ENCODE results near the gene HCN2. TPM values are rescaled to one million over a fixed set of nuclear protein-coding genes. Genes with fewer than 3 reads are reported as not detected.

Gene HCN2
- total and polyA plus RNA-seq, 2 of the 8 experiments (the other 6 are each of a cell fraction or from before 2014, with no cell fraction given): 1.0 to 4.0 TPM

DNA sequence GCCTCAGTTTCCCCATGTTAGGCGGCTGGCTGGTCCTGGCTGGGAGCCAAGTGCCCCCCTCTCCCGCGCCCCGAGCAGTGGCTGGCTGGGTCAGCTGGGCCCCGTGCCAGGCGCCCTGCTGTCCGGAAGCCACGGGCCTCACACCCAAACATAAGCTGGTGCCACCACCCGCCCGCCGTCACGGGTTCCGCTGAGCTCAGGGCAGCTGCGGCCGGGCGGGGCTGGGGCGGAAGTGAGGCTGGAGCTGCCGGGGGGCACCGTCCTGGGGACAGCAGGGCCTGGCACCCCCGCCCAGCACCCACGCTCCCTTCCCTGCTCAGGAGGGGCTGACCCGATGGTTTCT lies 19.3 kb downstream of the HCN2 start:
- Histone ChIP-seq H3K9me3 (ENCODE audit: insufficient read depth in 2 of 2, low read depth in 1 of 2, low read length in 1 of 2) (peaks cover 0 to 8% of the 10 kb centered on the region in 2 experiments; a peak in 1 of 4 replicates), H3K27ac (ENCODE audit: low read depth, low read length) (no peak overlapping the region), H3K9ac (replicated peaks in 1 of 4; ENCODE audit: extremely low read depth in 1 of 4, low read depth in 3 of 4, low read length in 3 of 4) (no peak overlapping the region), H4K8ac (ENCODE audit: extremely low read depth, insufficient read depth, low read length) (no peak overlapping the region), H3K56ac (replicated peaks; ENCODE audit: insufficient read length, low read depth, low read length) (no peak overlapping the region), H2BK5ac (ENCODE audit: low read depth, low read length) (no peak overlapping the region), H2BK120ac (replicated peaks; ENCODE audit: low read depth, low read length) (no peak overlapping the region), H3K18ac (ENCODE audit: extremely low read depth, low read length) (no peak overlapping the region), H3K27me3 (replicated peaks in 1 of 4; ENCODE audit: control insufficient read depth in 3 of 4, extremely low read depth in 1 of 4, insufficient read depth in 3 of 4, low read length in 3 of 4) (no peaks in the 10 kb centered on the region), H2BK15ac (ENCODE audit: low read length) (no peak overlapping the region), H3K23ac (ENCODE audit: insufficient read length) (no peak overlapping the region), H3K4me3 (ENCODE audit: extremely low read depth in 1 of 4, insufficient read depth in 2 of 4, low read depth in 3 of 4, low read length in 4 of 4) (no peak overlapping the region), H3K4me1 (replicated peaks in 1 of 4; ENCODE audit: control insufficient read depth in 3 of 4, insufficient read depth in 4 of 4, low read length in 3 of 4) (no peaks in the 10 kb centered on the region), H3K79me2 (ENCODE audit: control insufficient read depth in 1 of 2, insufficient read depth in 2 of 2, low read length in 2 of 2) (no peaks in the 10 kb centered on the region), H3K23me2 (ENCODE audit: low read depth, low read length) (no peaks in the 10 kb centered on the region), H2BK12ac (ENCODE audit: low read depth, low read length) (no peak overlapping the region), H3K36me3 (ENCODE audit: control insufficient read depth in 2 of 4, insufficient read depth in 4 of 4, low read length in 3 of 4) (peaks cover 0 to 6% (median 0%) of the 10 kb centered on the region in 4 experiments; a peak in 1 of 8 replicates), H4K20me1 (replicated peaks in 1 of 2; ENCODE audit: control insufficient read depth in 1 of 2, insufficient read depth in 2 of 2, low read length in 2 of 2) (no peaks in the 10 kb centered on the region), H2BK20ac (ENCODE audit: low read length) (no peak overlapping the region), H3K79me1 (ENCODE audit: low read depth, low read length) (no peaks in the 10 kb centered on the region; the same call in 1 of the 2 replicates), H3K4ac (replicated peaks; ENCODE audit: insufficient read length, low read depth, low read length) (no peak overlapping the region), H3K4me2 (ENCODE audit: insufficient read depth in 1 of 2, low read depth in 2 of 2, low read length in 2 of 2) (no peak overlapping the region), H2AK5ac (ENCODE audit: low read depth, low read length) (no peak overlapping the region), H4K91ac (replicated peaks; ENCODE audit: insufficient read length, low read length) (no peak overlapping the region), H3K14ac (ENCODE audit: insufficient read length) (no peak overlapping the region), H4K5ac (ENCODE audit: insufficient read length, low read depth, low read length) (no peak overlapping the region), H2AFZ (ENCODE audit: low read length) (no peak overlapping the region)
- WGBS, 2 experiments (ENCODE audit: extremely low coverage in 1 of 2, insufficient coverage in 1 of 2, insufficient read length in 1 of 2, insufficient replicate concordance in 2 of 2, low coverage in 1 of 2, low lambda C conversion rate in 2 of 2, missing lambda C conversion rate in 1 of 2): 90% methylated on average over 15 of the region's 22 CpGs; no CpG with 5 or more reads in 1 of the 2 experiments
- DNase-seq (ENCODE audit: low read depth in 1 of 2, low spot score in 2 of 2): no peak
- no peak for FAIRE-seq
- TF ChIP-seq TEAD4 (IDR thresholded peaks at IDR 0.05; ENCODE audit: low read depth, low read length): no peak
- TF ChIP-seq CEBPB (IDR thresholded peaks at IDR 0.05; ENCODE audit: low read depth, low read length): no peak
- no peak for TF ChIP-seq CBX8 (IDR thresholded peaks at IDR 0.05; ENCODE audit: borderline replicate concordance, low read depth, low read length)
- no peak for TF ChIP-seq JUN (IDR thresholded peaks at IDR 0.05; ENCODE audit: low read depth, low read length)
- no peak for TF ChIP-seq HDAC6 (IDR thresholded peaks at IDR 0.05; ENCODE audit: low read depth, low read length)
- TF ChIP-seq GABPA (IDR thresholded peaks at IDR 0.05; ENCODE audit: borderline replicate concordance, insufficient read depth, low read length): no peak
- POLR2A ChIA-PET (ENCODE audit: partially characterized antibody): interaction anchor here (0.7 to 1.5 kb wide), 2 partner anchors 9 to 37 kb away, joined by 3 read pairs; no protein-coding TSS in a partner anchor
- CTCF ChIA-PET (ENCODE audit: partially characterized antibody): interaction anchor here (1.1 to 1.3 kb wide), 2 partner anchors 17 to 23 kb away, joined by 3 read pairs; no protein-coding TSS in a partner anchor
